ENCODE data around the gene IGFBP3.

- TF ChIP-seq CTCF (conservative IDR thresholded peaks at IDR 0.05 in 1 of 2, IDR thresholded peaks at IDR 0.05 in 1 of 2; ENCODE audit: extremely low read depth in 1 of 2, insufficient read depth in 1 of 2, low read depth in 1 of 2, low read length in 2 of 2) (no peak), EZH2 (IDR thresholded peaks at IDR 0.05; ENCODE audit: borderline replicate concordance, low read length) (no peak)
Measured at GRCh38 chr7:45885264-45885882, 35.7 kb downstream of the IGFBP3 start.
